ENCODE data around the gene SYNE3.

- TF ChIP-seq, protein P1, sequence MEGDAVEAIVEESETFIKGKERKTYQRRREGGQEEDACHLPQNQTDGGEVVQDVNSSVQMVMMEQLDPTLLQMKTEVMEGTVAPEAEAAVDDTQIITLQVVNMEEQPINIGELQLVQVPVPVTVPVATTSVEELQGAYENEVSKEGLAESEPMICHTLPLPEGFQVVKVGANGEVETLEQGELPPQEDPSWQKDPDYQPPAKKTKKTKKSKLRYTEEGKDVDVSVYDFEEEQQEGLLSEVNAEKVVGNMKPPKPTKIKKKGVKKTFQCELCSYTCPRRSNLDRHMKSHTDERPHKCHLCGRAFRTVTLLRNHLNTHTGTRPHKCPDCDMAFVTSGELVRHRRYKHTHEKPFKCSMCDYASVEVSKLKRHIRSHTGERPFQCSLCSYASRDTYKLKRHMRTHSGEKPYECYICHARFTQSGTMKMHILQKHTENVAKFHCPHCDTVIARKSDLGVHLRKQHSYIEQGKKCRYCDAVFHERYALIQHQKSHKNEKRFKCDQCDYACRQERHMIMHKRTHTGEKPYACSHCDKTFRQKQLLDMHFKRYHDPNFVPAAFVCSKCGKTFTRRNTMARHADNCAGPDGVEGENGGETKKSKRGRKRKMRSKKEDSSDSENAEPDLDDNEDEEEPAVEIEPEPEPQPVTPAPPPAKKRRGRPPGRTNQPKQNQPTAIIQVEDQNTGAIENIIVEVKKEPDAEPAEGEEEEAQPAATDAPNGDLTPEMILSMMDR (conservative IDR thresholded peaks at IDR 0.05; ENCODE audit: low read depth, low read length): no peak
- TF ChIP-seq EZH2phosphoT487 (IDR thresholded peaks at IDR 0.05; ENCODE audit: borderline replicate concordance, low read length) (no peak), EZH2 (IDR thresholded peaks at IDR 0.05; ENCODE audit: low read length, unreplicated experiment) (no peak)
Measured at GRCh38 chr14:95507701-95508103, 8.7 kb downstream of the SYNE3 start.
